CD4-positive, alpha-beta T cell (primary cell): ENCODE results near the gene MPP1. TPM values are rescaled to one million over a fixed set of nuclear protein-coding genes. Genes with fewer than 3 reads are reported as not detected.
A peak's percentile ranks its signal among the peaks of the same experiment; 100 is the strongest.

Experiments
- ATAC-seq: fragments of 200-7000 bp; cut with Tn5 transposase; one replicate; pipeline ENCODE4 v1.10.0; 2022; ENCODE audit warnings: mild to moderate bottlenecking; ENCODE audit not compliant: poor library complexity
- CTCF ChIA-PET: fragments of 350-600 bp; sonication (Branson Sonifier 250); formaldehyde crosslinking; loops from one replicate; lab custom pipeline; 2021; ENCODE audit warnings: antibody characterized with exemption, inconsistent platforms; lab: Charles Lee
- POLR2A ChIA-PET: fragments of 350-600 bp; sonication (Branson Sonifier 250); formaldehyde crosslinking; loops from one replicate; lab custom pipeline; 2021; ENCODE audit warnings: antibody characterized with exemption, inconsistent platforms; lab: Charles Lee
- DNase-seq, 14 experiments: peaks; one replicate each; pipeline ENCODE4 v3.0.0-alpha.2; 2013 to 2020; ENCODE audit warnings: mixed read lengths in 2 of 14
- H3K27ac ChIP-seq, 2 donors: one replicate each; pipeline versions ENCODE4 v1.5.1 to v1.7.0; 2013; ENCODE audit warnings: low read length in 2 of 2, low read depth in 1 of 2, mild to moderate bottlenecking in 1 of 2
- H3K27me3 ChIP-seq, 2 experiments: 1 replicate in 1 of 2; 2 replicates in 1 of 2; pipeline versions ENCODE4 v1.6.1 to v1.7.0; 2013; ENCODE audit warnings: low read length in 2 of 2, control low read depth in 1 of 2, mild to moderate bottlenecking in 1 of 2, moderate library complexity in 1 of 2; ENCODE audit not compliant: insufficient read depth in 2 of 2, control insufficient read depth in 1 of 2
- H3K36me3 ChIP-seq: one replicate; pipeline ENCODE4 v1.6.1; 2013; ENCODE audit warnings: low read length, control low read depth; ENCODE audit not compliant: insufficient read depth
- H3K4me1 ChIP-seq: one replicate; pipeline ENCODE4 v1.6.1; 2013; ENCODE audit warnings: low read length, control low read depth; ENCODE audit not compliant: insufficient read depth
- H3K4me3 ChIP-seq: one replicate; pipeline ENCODE4 v1.5.1; 2013; ENCODE audit warnings: mild to moderate bottlenecking, low read length, moderate library complexity
- H3K9me3 ChIP-seq, 2 experiments: 1 replicate in 1 of 2; 2 replicates in 1 of 2; pipeline versions ENCODE4 v1.6.1 to v1.7.0; 2013; ENCODE audit warnings: low read length in 2 of 2, mild to moderate bottlenecking in 2 of 2, control low read depth in 1 of 2, moderate library complexity in 1 of 2; ENCODE audit not compliant: control insufficient read depth in 1 of 2, insufficient read depth in 1 of 2
- H3K27ac Mint-ChIP-seq: one replicate; pipeline ENCODE4 v1.8.0; 2020; ENCODE audit warnings: mixed read lengths
- H3K27me3 Mint-ChIP-seq: one replicate; pipeline ENCODE4 v1.8.0; 2021; ENCODE audit warnings: mixed read lengths
- H3K36me3 Mint-ChIP-seq: one replicate; pipeline ENCODE4 v1.8.0; 2021; ENCODE audit warnings: low read depth, mixed read lengths
- H3K4me1 Mint-ChIP-seq: one replicate; pipeline ENCODE4 v1.8.0; 2021; ENCODE audit warnings: low read depth, mixed read lengths
- H3K4me3 Mint-ChIP-seq: one replicate; pipeline ENCODE4 v1.8.0; 2020; ENCODE audit warnings: mild to moderate bottlenecking, mixed read lengths
- H3K9me3 Mint-ChIP-seq: one replicate; pipeline ENCODE4 v1.8.0; 2020; ENCODE audit warnings: mixed read lengths
- CTCF ChIP-seq: fragments of 200-600 bp; IDR thresholded peaks from one replicate; pipeline ENCODE4 v1.8.0; 2022; ENCODE audit warnings: antibody characterized with exemption, mild to moderate bottlenecking
- intact Hi-C, 2 experiments: fragments of 100-400 bp; cut with DNase I in 1 of 2; cut with micrococcal nuclease in 1 of 2; formaldehyde crosslinking; loops; one replicate each; pipeline versions ENCODE4 v1.15.1 to v1.9.0; 2023 to 2025; cut with DNase I, micrococcal nuclease
- total RNA-seq, 174 experiments: library from RNA in 2 of 174; stranded (reverse) in 2 of 174; gene quantifications; one replicate each; pipeline ENCODE4 v1.2.3 and lab custom pipeline; 2021 to 2026

The MPP1 gene
- total RNA-seq, 2 experiments from 2014 or later: 10.7 to 13.1 TPM

DNA sequence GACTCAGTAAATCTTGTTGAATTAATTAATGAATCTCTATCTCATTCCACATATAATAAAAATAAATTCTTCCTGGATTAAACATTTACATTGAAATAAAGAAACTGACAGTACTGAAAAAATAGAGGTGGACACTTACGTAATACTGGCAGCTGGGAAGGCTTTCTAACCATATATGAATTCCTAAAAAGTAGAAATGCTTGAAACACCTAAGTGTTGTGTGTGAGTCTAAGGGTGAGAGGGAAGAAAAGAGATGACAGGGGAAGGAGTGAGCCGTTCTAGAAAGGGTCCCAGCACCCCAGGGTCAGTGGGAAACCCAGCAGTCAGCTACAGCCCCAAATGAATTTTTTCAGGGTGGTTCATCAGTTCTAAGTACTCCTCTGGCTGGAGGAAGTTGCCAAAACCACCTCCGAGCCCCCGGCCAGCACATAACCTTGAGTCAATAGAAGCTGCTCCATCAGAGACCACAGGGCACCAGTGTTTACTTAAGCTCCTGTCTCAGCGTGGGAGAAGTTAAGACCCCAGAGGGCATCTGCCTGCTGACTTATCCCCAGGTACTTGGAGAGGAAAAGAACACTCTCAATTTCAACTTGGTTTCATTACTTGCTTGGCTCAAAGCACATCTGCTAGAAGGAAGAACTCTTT, 72.7 kb downstream of the MPP1 start:
- Histone ChIP-seq H3K9me3 (no peaks in the 10 kb centered on the region), H3K4me3 (no peak overlapping the region), H3K4me1 (peaks cover 79% of the 10 kb centered on the region), H3K36me3 (no peaks in the 10 kb centered on the region), H3K27ac (peak overlapping the region; percentile 7 to 23), H3K27me3 (no peaks in the 10 kb centered on the region)
- ChIA-PET CTCF (interaction anchor here (1.3 to 1.5 kb wide), 2 partner anchors 14 to 16 kb away, joined by 3 to 7 read pairs; no protein-coding TSS in a partner anchor), POLR2A (interaction anchor here (1.0 to 1.6 kb wide), 4 partner anchors 13 to 30 kb away, joined by 3 to 6 read pairs (median 5); partner anchors contain the start of genes DKC1 and GAB3)
- no peak for TF ChIP-seq CTCF
- peak overlapping the region; percentile 57 for H3K4me3 Mint-ChIP-seq
- no peaks in the 10 kb centered on the region for H3K27me3 Mint-ChIP-seq
- no peaks in the 10 kb centered on the region for H3K36me3 Mint-ChIP-seq
- H3K27ac Mint-ChIP-seq: peak overlapping the region; percentile 94
- intact Hi-C loops: loop anchor here in 1 of 2 experiments (2.0 kb wide), 1 partner anchor 16 kb away; no protein-coding TSS in a partner anchor
- ATAC-seq (no peak), DNase-seq (peak in 1 of 14 experiments; percentile 35)
- peaks cover 86% of the 10 kb centered on the region for H3K4me1 Mint-ChIP-seq
- no peaks in the 10 kb centered on the region for H3K9me3 Mint-ChIP-seq

GRCh38 chrX:154731881-154732280, 73.4 kb downstream of the MPP1 start:
- POLR2A ChIA-PET: interaction anchor here (1.0 to 1.6 kb wide), 4 partner anchors 12 to 31 kb away, joined by 3 to 6 read pairs (median 5); partner anchors contain the start of genes DKC1 and GAB3
- H3K27ac ChIP-seq: peak overlapping the region in 1 of 2 donors; percentile 52

DNA sequence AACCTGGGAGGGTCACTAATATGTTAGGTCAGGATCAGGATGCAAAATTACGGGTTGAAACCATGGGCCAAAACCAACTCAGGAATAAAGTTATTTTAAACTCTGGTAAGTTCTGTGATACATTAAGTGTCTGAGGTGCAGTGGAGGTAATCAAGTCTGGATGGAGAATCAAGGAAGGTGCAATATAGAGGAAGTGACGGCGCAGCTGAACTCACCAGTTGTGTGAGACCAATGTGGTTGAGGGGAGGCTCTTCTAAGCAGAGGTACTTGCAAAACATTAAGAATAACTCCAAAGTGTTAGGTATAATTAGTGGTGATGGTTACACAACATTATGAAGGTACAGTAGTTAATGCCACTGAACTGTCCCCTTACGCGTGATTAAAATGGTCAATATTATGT, 74.1 kb downstream of the MPP1 start:
- DNase-seq (peak in 3 of 14 experiments; percentile 44 to 65 (median 55)), ATAC-seq (no peak)
- H3K9me3 Mint-ChIP-seq: no peaks in the 10 kb centered on the region
- intact Hi-C loops: no loop called here
- Histone ChIP-seq H3K27ac (peak overlapping the region in 1 of 2 donors; percentile 52), H3K4me3 (no peak overlapping the region), H3K27me3 (no peaks in the 10 kb centered on the region), H3K4me1 (peaks cover 68% of the 10 kb centered on the region), H3K9me3 (no peaks in the 10 kb centered on the region), H3K36me3 (no peaks in the 10 kb centered on the region)
- H3K27me3 Mint-ChIP-seq: no peaks in the 10 kb centered on the region
- H3K27ac Mint-ChIP-seq: peak overlapping the region; percentile 94
- TF ChIP-seq CTCF: no peak
- ChIA-PET POLR2A (no interaction called here), CTCF (interaction anchor here (1.3 to 2.4 kb wide), 3 partner anchors 16 to 18 kb away, joined by 3 to 9 read pairs (median 7); no protein-coding TSS in a partner anchor)
- H3K4me3 Mint-ChIP-seq: no peak overlapping the region
- H3K4me1 Mint-ChIP-seq: peaks cover 86% of the 10 kb centered on the region
- H3K36me3 Mint-ChIP-seq: no peaks in the 10 kb centered on the region

More at GRCh38 chrX:154731881-154732280, 73.4 kb downstream of the MPP1 start:
- Histone ChIP-seq H3K4me1 (peaks cover 74% of the 10 kb centered on the region), H3K36me3 (no peaks in the 10 kb centered on the region), H3K4me3 (no peak overlapping the region), H3K27me3 (no peaks in the 10 kb centered on the region), H3K9me3 (no peaks in the 10 kb centered on the region)
- no peaks in the 10 kb centered on the region for H3K27me3 Mint-ChIP-seq
- no peaks in the 10 kb centered on the region for H3K36me3 Mint-ChIP-seq
- TF ChIP-seq CTCF: no peak
- H3K27ac Mint-ChIP-seq: peak overlapping the region; percentile 94
- ATAC-seq (peak; percentile 47), DNase-seq (peak in 3 of 14 experiments; percentile 53 to 65 (median 65))
- intact Hi-C loops: loop anchor here in 1 of 2 experiments (2.0 kb wide), 1 partner anchor 15 kb away; no protein-coding TSS in a partner anchor
- peak overlapping the region; percentile 42 for H3K4me3 Mint-ChIP-seq
- peaks cover 86% of the 10 kb centered on the region for H3K4me1 Mint-ChIP-seq
- CTCF ChIA-PET: interaction anchor here (1.3 to 1.5 kb wide), 2 partner anchors 15 to 17 kb away, joined by 3 to 7 read pairs; no protein-coding TSS in a partner anchor
- no peaks in the 10 kb centered on the region for H3K9me3 Mint-ChIP-seq
